ENCODE data around the gene TBX10.
"Not testable (repeated sequence)": the region's sequence is repeated elsewhere in the genome, so short reads cannot be mapped to it uniquely, and the experiment has no call there.

- not testable (repeated sequence) for TF ChIP-seq EP300, CTCF, POLR2A (IDR thresholded peaks at IDR 0.05)
Measured at GRCh38 chr11:67659651-67660165, 20.1 kb upstream of the TBX10 start.
